Adrenal gland (tissue), 12 donors: Measurements from ENCODE around the gene SYT13. TPM values are rescaled to one million over a fixed set of nuclear protein-coding genes. Genes with fewer than 3 reads are reported as not detected.

Source experiments
- DNase-seq, 7 donors: peaks; one replicate each; pipeline ENCODE4 v3.0.0-alpha.2; 2019 to 2020
- H3K27ac ChIP-seq, 5 donors: fragments of 200-600 bp; sonication (generic) in 4 of 5; 1 replicate in 3 of 5; 2 replicates in 2 of 5; pipeline versions ENCODE4 v1.5.1 to v1.8.0; 2016 to 2020; ENCODE audit warnings: mild to moderate bottlenecking in 1 of 5
- H3K27me3 ChIP-seq: fragments of 200-600 bp; 2 replicates; pipeline ENCODE4 v1.8.0; 2021
- H3K36me3 ChIP-seq, 2 donors: fragments of 200-600 bp; replicated peaks in 1 of 2; 1 replicate in 1 of 2; 2 replicates in 1 of 2; pipeline versions ENCODE4 v1.5.1 to v1.8.0; 2018 to 2022
- H3K4me1 ChIP-seq, 2 donors: fragments of 200-600 bp; replicated peaks in 1 of 2; 1 replicate in 1 of 2; 2 replicates in 1 of 2; pipeline versions ENCODE4 v1.5.1 to v1.8.0; 2018 to 2021
- H3K4me3 ChIP-seq, 4 donors: fragments of 200-600 bp; sonication (generic) in 3 of 4; one replicate each; pipeline ENCODE4 v1.5.1; 2016 to 2018
- H3K9me3 ChIP-seq, 3 donors: fragments of 200-600 bp; sonication (generic) in 1 of 3; replicated peaks in 1 of 3; 1 replicate in 2 of 3; 2 replicates in 1 of 3; pipeline versions ENCODE4 v1.5.1 to v1.8.0; 2016 to 2021
- POLR2A ChIP-seq, 2 donors: fragments of 450-650 bp; IDR thresholded peaks; one replicate each; pipeline ENCODE4 v1.6.1; 2017; ENCODE audit warnings: antibody characterized with exemption in 2 of 2, mild to moderate bottlenecking in 2 of 2, moderate library complexity in 1 of 2
- WGBS, 4 donors: extraction: QIAGEN DNeasy Blood & Tissue Kit in 2 of 4; methylation state at CpG; one replicate each; pipeline versions ENCODE4 v1.1.5 to v1.1.7; 2013 to 2017; 5-methylcytosine and 5-hydroxymethylcytosine counted together
- intact Hi-C, 2 donors: fragments of 100-400 bp; cut with DNase I; formaldehyde crosslinking; loops; one replicate each; pipeline versions ENCODE4 v1.14.1 to v1.15.0; 2022 to 2023
- polyA plus RNA-seq, 3 donors: library from polyadenylated mRNA; stranded (reverse); fragments of 200-250 nt in 2 of 3; fragments of 350-450 nt in 1 of 3; fragmentation: Illumina TruSeq in 1 of 3; extraction: RNeasy Lipid Tissue Mini Kit (QIAGEN cat#74804) in 1 of 3; gene quantifications; one replicate each; pipeline ENCODE4 v1.2.3, GENCODE V29; 2013 to 2014
- total RNA-seq, 9 donors: library from RNA; depleted of rRNA in 4 of 9; stranded (reverse); fragments of >200 nt in 4 of 9; fragments of 120-200 nt in 1 of 9; fragmentation: NEBNext Ultra II Directional in 1 of 9; extraction: Animal tissue kit (Norgen Biotek cat#: 25700) in 1 of 9; gene quantifications; one replicate each; pipeline versions ENCODE4 v1.1.0 to v1.2.4, GENCODE V29; 2013 to 2023
- TF ChIP-seq, protein P1 (sequence below), 6 experiments: fragments of 450-650 bp in 4 of 6; fragments of 200-600 bp in 2 of 6; sonication (generic) in 1 of 6; IDR thresholded peaks; 1 replicate in 5 of 6; 2 replicates in 1 of 6; pipeline versions ENCODE4 v1.5.1 to v1.8.0; 2016 to 2021; ENCODE audit warnings: antibody characterized with exemption in 6 of 6, mild to moderate bottlenecking in 2 of 6, moderate library complexity in 1 of 6
- donor health status: healthy with polysubstance abuse.
- donor health status: Bipolar disorder and iron deficiency.
- donor health status: DM: yes; HTN: yes; CAD: no.
- donor health status: DM: no; HTN: no; CAD: no.
- donor health status: DM: no; HTN: no; CAD: no.
- donor health status: DM: yes; HTN: yes; CAD: no.

SYT13 gene
- total and polyA plus RNA-seq, 12 donors: 0.50 to 6.6 (median 2.7) TPM; not detected in 4

GRCh38 chr11:45334410-45334809 is 48.3 kb upstream of the SYT13 start:
- Histone ChIP-seq H3K27ac (no peak overlapping the region), H3K27me3 (no peaks in the 10 kb centered on the region), H3K4me3 (no peak overlapping the region), H3K36me3 (no peaks in the 10 kb centered on the region), H3K9me3 (no peaks in the 10 kb centered on the region), H3K4me1 (no peaks in the 10 kb centered on the region)
- TF ChIP-seq, protein P1, sequence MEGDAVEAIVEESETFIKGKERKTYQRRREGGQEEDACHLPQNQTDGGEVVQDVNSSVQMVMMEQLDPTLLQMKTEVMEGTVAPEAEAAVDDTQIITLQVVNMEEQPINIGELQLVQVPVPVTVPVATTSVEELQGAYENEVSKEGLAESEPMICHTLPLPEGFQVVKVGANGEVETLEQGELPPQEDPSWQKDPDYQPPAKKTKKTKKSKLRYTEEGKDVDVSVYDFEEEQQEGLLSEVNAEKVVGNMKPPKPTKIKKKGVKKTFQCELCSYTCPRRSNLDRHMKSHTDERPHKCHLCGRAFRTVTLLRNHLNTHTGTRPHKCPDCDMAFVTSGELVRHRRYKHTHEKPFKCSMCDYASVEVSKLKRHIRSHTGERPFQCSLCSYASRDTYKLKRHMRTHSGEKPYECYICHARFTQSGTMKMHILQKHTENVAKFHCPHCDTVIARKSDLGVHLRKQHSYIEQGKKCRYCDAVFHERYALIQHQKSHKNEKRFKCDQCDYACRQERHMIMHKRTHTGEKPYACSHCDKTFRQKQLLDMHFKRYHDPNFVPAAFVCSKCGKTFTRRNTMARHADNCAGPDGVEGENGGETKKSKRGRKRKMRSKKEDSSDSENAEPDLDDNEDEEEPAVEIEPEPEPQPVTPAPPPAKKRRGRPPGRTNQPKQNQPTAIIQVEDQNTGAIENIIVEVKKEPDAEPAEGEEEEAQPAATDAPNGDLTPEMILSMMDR (IDR thresholded peaks at IDR 0.05): no peak
- TF ChIP-seq POLR2A (IDR thresholded peaks at IDR 0.05): no peak
- DNase-seq: no peak
- 80 to 94% (median 89%) methylated on average over 10 of the region's 10 CpGs for WGBS, 4 donors
- intact Hi-C loops: no loop called here

DNA sequence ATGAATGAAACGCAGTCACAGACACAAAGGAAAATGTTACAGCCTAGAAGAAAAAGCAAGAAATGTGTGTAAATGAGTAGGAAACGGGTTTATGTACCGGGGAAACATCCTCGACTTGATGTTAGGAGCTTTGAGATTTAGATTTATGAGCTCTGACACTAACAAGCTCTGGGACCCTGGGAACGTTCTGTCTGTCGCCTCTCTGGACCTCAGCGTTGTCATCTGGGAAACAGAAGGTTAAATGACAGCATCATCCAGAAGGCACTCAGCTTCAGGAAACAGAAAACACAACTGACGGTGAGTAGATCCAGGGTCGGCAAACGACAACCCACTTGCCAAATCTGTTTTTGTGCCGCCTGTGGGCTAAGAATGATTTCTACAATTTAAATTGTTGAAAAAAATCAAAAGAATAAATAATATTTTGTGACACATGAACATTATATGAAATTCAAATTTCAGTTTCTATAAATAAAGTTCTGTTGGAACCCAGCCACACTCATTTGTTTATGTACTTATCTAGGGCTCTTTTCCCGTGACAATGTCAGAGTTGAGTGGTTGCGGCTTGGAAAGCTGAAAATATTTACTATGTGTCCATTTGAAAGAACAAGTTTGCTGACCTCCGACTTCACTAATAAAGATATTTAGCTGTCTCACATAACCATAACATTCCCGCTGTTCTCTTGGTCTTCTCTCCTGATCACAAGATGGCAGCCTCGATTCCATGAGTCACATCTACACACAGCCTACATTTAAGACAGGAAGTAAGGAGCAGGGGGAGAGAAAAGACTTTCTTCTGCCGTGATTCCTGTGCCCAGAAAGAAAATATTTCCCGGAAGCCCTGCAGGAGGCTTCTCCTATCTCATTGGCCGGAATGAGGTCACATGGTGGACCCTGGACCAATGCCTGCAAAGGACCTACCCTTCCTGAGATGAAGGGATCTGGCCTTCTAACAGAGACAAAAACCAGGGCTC is 47.1 kb upstream of the SYT13 start:
- 35 to 39% (median 37%) methylated on average over 17 to 19 of the region's 19 CpGs for WGBS, 4 donors
- Histone ChIP-seq H3K27me3 (no peaks in the 10 kb centered on the region), H3K4me3 (peak overlapping the region in 1 of 4 donors; percentile 21), H3K36me3 (no peaks in the 10 kb centered on the region), H3K9me3 (no peaks in the 10 kb centered on the region), H3K27ac (peak overlapping the region in 2 of 5 donors; percentile 56 to 57), H3K4me1 (no peaks in the 10 kb centered on the region)
- peak in 6 of 7 donors; percentile 38 to 69 (median 53) for DNase-seq
- intact Hi-C loops: loop anchor here (2.0 kb wide), 2 partner anchors 222 to 224 kb away; no protein-coding TSS in a partner anchor
- TF ChIP-seq POLR2A (IDR thresholded peaks at IDR 0.05): no peak
- TF ChIP-seq, protein P1 (IDR thresholded peaks at IDR 0.05): no peak

DNA sequence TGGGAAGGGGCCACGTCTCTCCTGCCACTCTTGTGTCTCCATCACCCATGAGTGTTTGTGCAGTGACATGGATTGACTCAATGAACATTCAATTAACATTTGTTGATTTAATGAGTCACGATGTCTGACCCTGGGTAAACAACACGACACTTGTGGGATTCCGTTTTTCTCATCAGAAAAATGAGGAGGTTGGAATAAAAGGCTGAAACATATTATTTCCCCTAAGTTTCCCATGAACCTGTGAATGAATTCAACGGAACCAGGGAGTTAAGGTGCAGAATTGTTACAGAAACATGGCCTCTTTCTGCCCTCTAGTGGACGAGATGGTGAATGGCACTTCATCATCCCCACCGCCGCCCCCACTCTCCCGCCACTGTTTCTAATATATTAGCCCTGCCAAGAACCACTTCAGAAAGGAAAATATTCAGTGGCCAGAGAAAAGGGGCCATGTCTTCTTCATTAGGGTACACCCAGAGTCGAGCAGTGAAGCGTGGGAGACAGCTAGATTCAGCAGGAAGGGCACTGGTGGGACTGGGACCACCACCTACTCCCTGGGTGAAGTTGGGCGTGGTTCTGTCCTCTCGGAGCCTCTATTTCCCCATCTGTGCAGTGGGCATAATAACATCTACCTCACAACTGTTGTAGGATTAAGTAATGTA is 46.3 kb upstream of the SYT13 start:
- H3K4me3 ChIP-seq: peak overlapping the region in 1 of 4 donors; percentile 21
- H3K4me1 ChIP-seq: no peaks in the 10 kb centered on the region
- no peaks in the 10 kb centered on the region for H3K36me3 ChIP-seq
- TF ChIP-seq POLR2A (IDR thresholded peaks at IDR 0.05): no peak
- TF ChIP-seq, protein P1 (IDR thresholded peaks at IDR 0.05): peak; percentile 34 to 86 (median 57)
- intact Hi-C loops: loop anchor here (2.0 kb wide), 2 partner anchors 222 to 224 kb away; no protein-coding TSS in a partner anchor
- peak in 5 of 7 donors; percentile 24 to 63 (median 44) for DNase-seq
- H3K27me3 ChIP-seq: no peaks in the 10 kb centered on the region
- peak overlapping the region in 2 of 5 donors; percentile 56 to 57 for H3K27ac ChIP-seq
- no peaks in the 10 kb centered on the region for H3K9me3 ChIP-seq
- 11 to 15% (median 14%) methylated on average over 13 of the region's 13 CpGs for WGBS, 4 donors

DNA sequence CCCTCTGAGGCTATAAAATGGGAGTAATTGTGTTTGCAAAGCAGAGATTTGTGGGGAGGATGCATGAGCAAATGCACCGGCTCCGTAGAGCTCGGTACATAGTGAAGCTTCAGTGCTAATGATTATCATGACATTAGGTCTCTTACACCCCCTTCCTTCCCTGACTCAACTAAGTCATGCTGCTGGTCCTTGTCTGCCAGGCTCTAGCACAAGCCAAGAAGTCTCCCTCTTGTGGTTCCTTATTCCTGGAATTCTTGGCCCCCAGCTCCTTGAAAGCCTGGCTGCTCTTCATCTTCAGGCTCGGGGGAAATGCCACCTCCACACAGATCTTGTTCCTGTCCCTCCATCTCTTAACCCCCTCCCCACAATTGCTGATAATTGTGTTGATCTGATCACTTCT is 45.7 kb upstream of the SYT13 start:
- Histone ChIP-seq H3K36me3 (no peaks in the 10 kb centered on the region), H3K27ac (no peak overlapping the region), H3K27me3 (no peaks in the 10 kb centered on the region), H3K4me1 (no peaks in the 10 kb centered on the region), H3K4me3 (no peak overlapping the region), H3K9me3 (no peaks in the 10 kb centered on the region)
- intact Hi-C loops: loop anchor here (2.0 kb wide), 2 partner anchors 221 to 223 kb away; no protein-coding TSS in a partner anchor
- 54 to 66% (median 61%) methylated on average over 3 to 4 of the region's 4 CpGs for WGBS, 4 donors
- no peak for DNase-seq
- TF ChIP-seq, protein P1 (IDR thresholded peaks at IDR 0.05): no peak
- no peak for TF ChIP-seq POLR2A (IDR thresholded peaks at IDR 0.05)
